Fibroblast of skin of left biceps (primary cell): Measurements from ENCODE around the gene FERMT3.
A peak's percentile ranks its signal among the peaks of the same experiment; 100 is the strongest.
"Not testable (repeated sequence)": the region's sequence is repeated elsewhere in the genome, so short reads cannot be mapped to it uniquely, and the experiment has no call there.

Source experiments
- DNase-seq, 2 experiments: peaks; one replicate each; pipeline ENCODE4 v3.0.0-alpha.2; 2013; ENCODE audit warnings: low read depth in 2 of 2

The FERMT3 gene

DNA sequence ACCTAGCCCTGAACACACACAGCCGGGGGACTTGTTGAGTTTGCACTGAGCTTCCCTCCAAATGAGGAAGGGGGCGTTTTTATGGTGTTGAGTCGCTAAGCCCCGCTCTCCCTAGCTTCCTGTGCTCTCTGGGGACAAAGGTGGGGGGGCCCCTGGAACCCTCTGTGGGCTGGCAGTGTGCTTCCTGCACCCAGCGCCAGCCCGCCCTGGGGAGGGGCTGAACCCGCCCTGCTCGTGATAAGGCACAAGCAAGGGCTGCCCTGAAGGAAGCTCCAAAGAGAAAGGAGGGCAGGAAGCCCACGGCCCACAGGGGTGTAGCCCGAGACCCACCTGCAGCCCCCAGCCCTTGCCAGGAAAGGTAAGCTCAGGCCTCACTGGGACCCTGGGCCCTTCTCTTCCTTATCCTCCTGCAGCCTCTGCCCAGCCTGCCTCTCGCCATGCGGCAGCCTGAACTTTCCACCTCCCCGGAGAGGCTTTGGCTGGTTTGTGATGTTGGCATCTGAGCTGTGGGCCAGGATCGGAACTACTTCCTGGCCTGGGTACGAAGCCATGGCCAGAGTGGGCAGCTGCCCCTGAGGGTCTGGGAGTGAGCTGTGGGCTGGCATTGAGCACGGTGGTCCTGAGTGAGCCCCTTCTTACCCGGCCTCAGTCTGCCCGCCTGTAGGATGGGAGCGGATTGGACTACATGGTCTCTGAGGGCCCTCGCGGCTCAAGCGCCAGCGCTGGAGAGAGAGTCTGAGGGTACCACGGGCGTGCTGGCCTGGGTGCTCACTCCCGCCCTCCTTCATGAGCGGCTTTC, at the start of gene FERMT3:
FERMT3 (plus strand) TSS at position 265 of the 799 bp plus-strand sequence. CDS start 644 bp downstream, outside the sequence.
- no peak for DNase-seq

GRCh38 chr11:64157631-64158394, 48.7 kb upstream of the FERMT3 start:
- DNase-seq = no peak

GRCh38 chr11:64161037-64161436, 45.5 kb upstream of the FERMT3 start:
- DNase-seq = no peak

- DNase-seq = not testable (repeated sequence)
Measured at GRCh38 chr11:64162769-64163168, 43.8 kb upstream of the FERMT3 start.

- DNase-seq = no peak
Measured at GRCh38 chr11:64163951-64164350, 42.6 kb upstream of the FERMT3 start.

DNA sequence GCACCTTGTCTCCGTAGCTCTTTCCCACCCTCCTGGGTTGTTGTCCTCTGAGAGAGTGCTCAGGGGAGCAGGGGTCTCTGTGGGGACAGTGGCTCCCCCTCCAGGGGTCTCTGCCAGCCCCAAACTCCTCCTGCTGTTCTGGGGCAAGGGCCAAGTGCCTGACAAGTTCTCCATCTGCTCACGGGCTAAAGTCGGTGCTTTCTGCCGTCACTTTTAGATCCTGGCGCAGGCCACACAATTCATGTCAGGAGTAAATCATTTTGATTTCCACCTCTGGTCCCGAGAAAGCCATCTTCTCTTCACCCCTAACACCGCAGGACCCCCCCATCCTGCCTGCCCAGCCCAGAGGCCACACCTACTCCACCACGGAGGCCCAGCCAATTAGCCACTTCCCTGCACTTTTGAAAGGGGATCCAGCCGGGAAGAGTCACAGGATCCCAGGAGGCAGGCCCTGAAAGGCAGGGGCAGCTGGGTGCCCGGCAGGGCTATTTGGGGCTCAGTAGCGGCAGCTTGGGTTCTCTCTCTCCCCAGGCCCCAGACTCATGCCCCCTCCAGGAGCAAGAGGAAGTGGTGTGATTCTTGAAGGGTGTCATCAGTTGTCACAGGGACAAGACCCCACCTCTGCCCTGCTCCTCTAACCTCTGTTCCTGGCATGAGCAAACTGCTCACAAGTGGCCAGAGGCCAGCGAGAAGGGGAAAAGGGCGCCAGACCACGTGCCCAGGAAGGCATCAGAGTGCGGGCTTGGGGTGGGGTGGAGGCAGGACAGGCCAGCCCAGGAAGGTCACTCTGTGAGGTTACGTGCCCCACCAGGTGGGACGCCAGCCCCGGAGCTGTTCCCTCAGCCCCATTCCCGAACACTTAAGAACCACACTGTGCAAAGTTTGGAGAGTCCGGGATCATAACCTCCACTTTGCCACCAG, 41.9 kb upstream of the FERMT3 start:
- no peak for DNase-seq

DNA sequence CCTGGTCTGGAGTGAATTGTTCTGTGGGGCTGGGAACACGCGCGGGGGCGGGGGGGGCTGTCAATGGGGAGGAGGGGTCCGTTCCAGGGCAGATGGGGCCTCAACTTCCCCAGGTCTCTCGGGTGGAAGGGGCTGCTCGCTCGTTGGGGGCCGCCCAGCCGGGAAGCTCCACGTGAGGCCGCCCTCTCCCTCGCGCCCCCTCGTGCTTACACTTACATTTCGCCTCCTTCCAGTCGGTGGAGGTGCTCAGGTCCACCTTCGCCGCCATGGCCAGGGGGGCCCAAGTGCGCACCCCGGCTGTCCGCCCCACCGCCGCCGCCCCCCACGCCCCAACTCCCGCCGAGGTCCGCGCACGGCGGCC, 41.1 kb upstream of the FERMT3 start:
- no peak for DNase-seq

DNA sequence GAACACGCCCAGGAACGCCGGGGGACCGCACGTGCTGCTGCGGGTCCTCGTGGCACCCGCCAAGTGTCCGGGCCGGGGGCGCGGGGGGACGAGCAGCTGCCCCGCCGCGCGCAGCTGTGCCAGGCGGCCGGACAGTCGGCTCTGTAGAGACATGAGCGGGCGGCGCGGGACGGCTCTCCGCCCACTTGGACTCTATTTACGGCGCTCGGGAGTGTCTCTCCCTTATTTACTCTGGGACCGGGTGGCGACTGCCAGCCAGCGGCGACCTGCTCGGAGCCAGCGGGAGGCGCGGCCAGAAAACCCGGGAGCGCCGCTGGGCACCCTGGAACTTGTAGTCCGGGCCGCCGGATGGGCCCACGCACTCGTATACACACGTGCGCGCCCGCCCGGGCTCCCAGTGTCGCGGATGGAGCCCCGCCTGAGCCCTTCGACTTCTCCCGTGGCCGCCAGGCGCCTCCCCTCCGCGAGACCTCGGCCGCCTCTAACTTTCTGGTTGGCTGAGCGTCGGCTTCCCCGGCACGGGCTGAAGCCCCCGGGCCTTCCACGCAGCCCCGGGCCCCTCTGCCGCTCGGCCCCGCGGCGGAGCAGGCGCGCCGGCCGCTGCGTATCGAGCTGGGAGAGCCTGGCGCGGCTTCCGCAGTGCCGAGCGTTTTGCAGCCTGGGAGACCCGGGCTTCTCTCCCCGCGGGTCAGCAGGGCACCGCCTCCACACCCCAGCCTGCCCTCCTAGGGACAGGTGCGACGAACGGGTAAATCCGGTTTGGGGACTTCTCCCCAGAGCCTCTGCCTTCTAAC, 40.5 kb upstream of the FERMT3 start, which contains the start of gene MACROD1:
MACROD1 (minus strand) TSS at position 272 of the 794 bp plus-strand sequence; CDS start at position 153, 119 bp downstream.
- DNase-seq = peak; percentile 36 to 50

- no peak for DNase-seq
Measured at GRCh38 chr11:64170419-64170818, 36.1 kb upstream of the FERMT3 start.

DNA sequence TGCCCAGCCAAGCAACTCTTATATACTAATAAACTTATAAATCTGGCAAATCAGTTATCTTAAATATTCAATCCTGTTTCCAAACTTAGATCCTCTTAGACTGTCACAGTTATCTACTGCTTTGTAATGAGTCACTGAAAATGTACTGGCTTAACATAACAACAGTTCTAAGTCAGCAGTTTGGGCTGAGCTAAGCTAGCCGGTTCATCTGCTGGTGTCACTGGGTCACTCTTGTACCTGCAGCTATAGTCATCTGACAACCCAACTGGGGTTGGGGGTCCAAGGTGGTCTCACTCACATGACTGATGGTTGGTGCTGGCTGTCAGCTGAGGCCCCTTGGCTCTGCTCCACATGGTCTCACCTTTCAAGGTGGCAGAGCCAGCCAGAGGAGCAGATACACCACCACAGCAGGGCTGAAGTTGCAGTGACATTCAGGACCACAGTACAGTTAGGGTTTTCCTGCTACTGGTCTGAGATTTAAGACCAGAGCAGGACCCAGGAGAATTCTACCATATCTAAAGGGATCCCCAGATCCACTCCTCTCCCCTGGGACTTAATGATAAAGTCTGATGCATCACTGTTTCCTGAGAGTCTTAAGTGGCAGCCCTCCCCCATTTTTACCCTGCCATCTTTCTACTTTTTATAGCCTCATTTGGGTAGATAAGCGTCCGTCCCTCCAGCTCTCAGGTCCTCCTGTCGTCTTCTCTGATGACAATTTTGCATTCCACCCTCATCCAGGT, 32.7 kb upstream of the FERMT3 start:
- no peak for DNase-seq

DNA sequence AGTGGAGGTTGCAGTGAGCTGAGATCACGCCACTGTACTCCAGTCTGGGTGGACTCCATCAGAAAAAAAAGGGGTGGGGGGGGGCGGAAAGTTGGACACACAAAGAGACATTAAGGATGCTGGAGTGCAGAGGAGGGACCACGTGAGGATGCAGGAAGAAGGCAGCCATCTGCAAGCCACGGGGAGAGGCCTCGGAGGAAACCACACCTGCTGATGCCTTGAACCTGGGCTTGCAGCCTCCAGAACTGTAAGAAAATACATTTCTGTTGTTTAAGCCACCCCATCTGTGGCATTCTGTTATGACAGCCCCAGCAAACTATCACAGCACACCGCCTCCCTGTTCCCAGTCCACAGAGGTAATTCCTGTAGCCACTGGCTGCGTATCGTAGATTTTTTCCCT, 29.8 kb upstream of the FERMT3 start:
- DNase-seq = no peak

- no peak for DNase-seq
Measured at GRCh38 chr11:64178203-64178602, 28.3 kb upstream of the FERMT3 start.

- DNase-seq = no peak
Measured at GRCh38 chr11:64178951-64179639, 27.4 kb upstream of the FERMT3 start.

DNA sequence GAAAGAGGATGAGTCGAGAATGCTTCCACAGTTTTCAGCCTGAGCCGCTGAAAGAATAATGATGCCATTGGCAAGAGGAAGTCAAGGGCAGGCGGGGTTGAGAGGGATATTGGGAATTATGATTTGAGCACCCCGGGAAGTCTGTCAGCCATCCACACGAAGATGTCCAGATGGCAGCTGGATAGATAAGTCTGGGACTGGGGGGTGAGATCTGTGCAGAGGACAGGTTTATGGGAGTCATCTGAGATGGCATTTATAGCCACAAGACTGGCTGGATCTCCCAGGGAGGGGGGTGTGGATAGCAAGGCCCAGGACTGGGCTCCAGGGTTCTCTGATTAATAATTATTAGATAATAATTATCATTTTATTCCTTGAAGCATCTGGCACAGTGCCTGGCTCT, 25.6 kb upstream of the FERMT3 start:
- DNase-seq = no peak

- peak; percentile 54 to 59 for DNase-seq
Measured at GRCh38 chr11:64181506-64182411, 24.8 kb upstream of the FERMT3 start.

- DNase-seq = no peak
Measured at GRCh38 chr11:64183890-64184289, 22.6 kb upstream of the FERMT3 start.

- DNase-seq = no peak
Measured at GRCh38 chr11:64185175-64185692, 21.3 kb upstream of the FERMT3 start.

DNA sequence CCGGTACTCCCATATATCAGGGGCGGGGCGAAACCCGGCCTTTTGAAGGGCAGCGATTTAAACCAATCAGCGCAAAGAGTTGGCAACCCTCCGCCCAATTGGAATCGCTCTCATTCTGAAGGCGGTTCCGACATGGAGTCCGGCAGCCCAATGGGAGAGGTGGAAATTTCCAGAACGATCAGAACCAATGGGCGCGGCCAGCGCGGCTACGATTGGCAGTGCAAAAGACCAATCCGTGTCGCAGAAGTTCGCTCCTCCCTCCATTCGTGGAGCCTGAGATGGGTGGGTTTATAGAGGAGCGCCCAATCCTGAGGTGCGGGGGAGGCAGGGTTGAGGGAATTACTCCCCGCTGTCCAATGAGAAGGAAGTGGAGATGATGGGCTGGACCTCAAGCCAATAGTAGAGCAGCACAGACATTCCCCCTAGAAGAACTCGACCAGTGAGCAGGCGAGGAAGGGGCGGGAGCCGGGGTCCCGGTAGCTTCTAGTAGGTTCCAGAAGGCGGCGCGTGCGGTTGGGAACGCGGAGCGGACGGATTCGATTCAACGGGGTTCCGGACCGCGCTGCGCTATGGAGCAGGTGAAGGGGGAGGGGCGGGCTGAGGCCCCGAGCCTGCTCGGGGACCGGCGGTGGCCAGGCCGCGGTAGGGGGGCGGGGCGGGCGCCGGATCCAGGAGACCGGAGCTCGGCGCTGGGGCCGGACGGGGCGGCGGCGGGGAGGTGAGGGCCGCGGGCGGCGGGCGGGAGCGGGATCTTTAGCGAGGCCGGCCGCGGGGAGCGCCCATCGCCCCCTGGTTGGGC, 20.6 kb upstream of the FERMT3 start, which contains the start of gene STIP1:
STIP1 (plus strand) TSS at position 479 of the 799 bp plus-strand sequence; CDS start at position 570, 91 bp downstream.
- peak; percentile 100 for DNase-seq
